HepG2 (cell line): ENCODE results near the gene STX4. TPM values are rescaled to one million over a fixed set of nuclear protein-coding genes. Genes with fewer than 3 reads are reported as not detected.

ENCODE experiments used
- ARNTL ChIP-seq: sonication (generic); formaldehyde crosslinking; IDR thresholded peaks from 2 replicates; pipeline ENCODE4 v1.4.0; 2020; ENCODE audit warnings: mild to moderate bottlenecking, missing genetic modification reagents
- FOXO1 ChIP-seq: sonication (generic); formaldehyde crosslinking; IDR thresholded peaks from 2 replicates; pipeline ENCODE4 v1.4.0; 2020; ENCODE audit warnings: missing genetic modification reagents
- HDAC2 ChIP-seq: sonication (generic); formaldehyde crosslinking; IDR thresholded peaks from 2 replicates; pipeline ENCODE4 v1.4.0; 2020; ENCODE audit warnings: missing genetic modification reagents
- HDAC6 ChIP-seq: fragments of 200-600 bp; sonication (generic); IDR thresholded peaks from 2 replicates; pipeline ENCODE4 v1.7.0; 2017; ENCODE audit warnings: mild to moderate bottlenecking, antibody characterized with exemption, low read length, low read depth
- HMGA1 ChIP-seq: sonication (generic); formaldehyde crosslinking; conservative IDR thresholded peaks from 2 replicates; pipeline ENCODE4 v1.4.0; 2020; ENCODE audit warnings: missing genetic modification reagents
- HMGXB3 ChIP-seq: sonication (generic); formaldehyde crosslinking; IDR thresholded peaks from 2 replicates; pipeline ENCODE4 v1.4.0; 2020; ENCODE audit warnings: missing genetic modification reagents, borderline replicate concordance
- MAF1 ChIP-seq: sonication (generic); formaldehyde crosslinking; IDR thresholded peaks from 2 replicates; pipeline ENCODE4 v1.5.0; 2020; ENCODE audit warnings: missing genetic modification reagents, borderline replicate concordance
- NAIF1 ChIP-seq: sonication (generic); formaldehyde crosslinking; IDR thresholded peaks from 2 replicates; pipeline ENCODE4 v1.5.0; 2020; ENCODE audit warnings: mild to moderate bottlenecking, missing genetic modification reagents, borderline replicate concordance
- SP5 ChIP-seq: IDR thresholded peaks from 2 replicates; pipeline ENCODE4 v1.6.1; 2016; ENCODE audit warnings: low read depth, borderline replicate concordance
- SRSF1 ChIP-seq: fragments of 200-400 bp; formaldehyde crosslinking; optimal IDR thresholded peaks from 2 replicates; pipeline ENCODE3; 2017; ENCODE audit warnings: mild to moderate bottlenecking, low read depth, low read length, moderate library complexity
- ZBTB39 ChIP-seq: sonication (generic); formaldehyde crosslinking; IDR thresholded peaks from 2 replicates; pipeline ENCODE4 v1.5.0; 2020; ENCODE audit warnings: missing genetic modification reagents
- ZFX ChIP-seq: sonication (generic); formaldehyde crosslinking; IDR thresholded peaks from 2 replicates; pipeline ENCODE4 v1.4.0; 2020; ENCODE audit warnings: mild to moderate bottlenecking, low read depth, missing genetic modification reagents, moderate library complexity
- ZNF17 ChIP-seq: sonication (generic); formaldehyde crosslinking; IDR thresholded peaks from 2 replicates; pipeline ENCODE4 v1.5.0; 2020; ENCODE audit warnings: mild to moderate bottlenecking, missing genetic modification reagents
- ZNF274 ChIP-seq: sonication (generic); formaldehyde crosslinking; IDR thresholded peaks from 2 replicates; pipeline ENCODE4 v1.5.1; 2020; ENCODE audit warnings: mild to moderate bottlenecking, missing genetic modification reagents
- ZNF674 ChIP-seq: sonication (generic); formaldehyde crosslinking; IDR thresholded peaks from 2 replicates; pipeline ENCODE4 v1.5.0; 2020; ENCODE audit warnings: low read depth, mild to moderate bottlenecking, missing genetic modification reagents
- ZSCAN21 ChIP-seq: sonication (generic); formaldehyde crosslinking; IDR thresholded peaks from 2 replicates; pipeline ENCODE4 v1.8.0; 2022; ENCODE audit warnings: mild to moderate bottlenecking, missing genetic modification reagents, moderate library complexity, borderline replicate concordance
- polyA plus RNA-seq, 8 experiments: library from polyadenylated mRNA; depleted of rRNA in 3 of 8; stranded (reverse) in 7 of 8; unstranded in 1 of 8; fragments of >200 nt; fragmentation: Illumina TruSeq in 4 of 8; extraction: Trizol in 4 of 8; gene quantifications; 2 replicates each; pipeline versions ENCODE4 v1.2.1 to v1.2.3, GENCODE V29; 2011 to 2016; ENCODE audit warnings: low read depth in 4 of 8, missing spikeins in 1 of 8, mixed read lengths in 1 of 8; ENCODE audit not compliant: insufficient read depth in 1 of 8
- total RNA-seq, 5 experiments: library from RNA; depleted of rRNA; stranded (reverse); fragments of >200 nt; fragmentation: Illumina TruSeq; extraction: Trizol; gene quantifications; 2 replicates each; pipeline ENCODE4 v1.2.3, GENCODE V29; 2016; ENCODE audit warnings: low read depth in 1 of 5
- TF ChIP-seq, protein P1 (sequence below): sonication (generic); formaldehyde crosslinking; conservative IDR thresholded peaks from 2 replicates; pipeline ENCODE4 v1.8.0; 2022; ENCODE audit warnings: mild to moderate bottlenecking, moderate library complexity, missing genetic modification reagents
- TF ChIP-seq, protein P2 (sequence below): sonication (generic); formaldehyde crosslinking; IDR thresholded peaks from 2 replicates; pipeline ENCODE4 v1.8.1; 2023; ENCODE audit warnings: missing genetic modification reagents, mild to moderate bottlenecking, borderline replicate concordance

STX4 gene
- total and polyA plus RNA-seq, 2 of the 13 experiments (the other 11 are each of a cell fraction or from before 2014, with no cell fraction given): 29.2 to 34.6 TPM

- TF ChIP-seq, protein P1, sequence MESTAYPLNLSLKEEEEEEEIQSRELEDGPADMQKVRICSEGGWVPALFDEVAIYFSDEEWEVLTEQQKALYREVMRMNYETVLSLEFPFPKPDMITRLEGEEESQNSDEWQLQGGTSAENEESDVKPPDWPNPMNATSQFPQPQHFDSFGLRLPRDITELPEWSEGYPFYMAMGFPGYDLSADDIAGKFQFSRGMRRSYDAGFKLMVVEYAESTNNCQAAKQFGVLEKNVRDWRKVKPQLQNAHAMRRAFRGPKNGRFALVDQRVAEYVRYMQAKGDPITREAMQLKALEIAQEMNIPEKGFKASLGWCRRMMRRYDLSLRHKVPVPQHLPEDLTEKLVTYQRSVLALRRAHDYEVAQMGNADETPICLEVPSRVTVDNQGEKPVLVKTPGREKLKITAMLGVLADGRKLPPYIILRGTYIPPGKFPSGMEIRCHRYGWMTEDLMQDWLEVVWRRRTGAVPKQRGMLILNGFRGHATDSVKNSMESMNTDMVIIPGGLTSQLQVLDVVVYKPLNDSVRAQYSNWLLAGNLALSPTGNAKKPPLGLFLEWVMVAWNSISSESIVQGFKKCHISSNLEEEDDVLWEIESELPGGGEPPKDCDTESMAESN (CRISPR knock-in tag): peak; percentile 78; the same call in 1 of the 2 replicates
- TF ChIP-seq HDAC6 (no peak), HMGA1 (CRISPR knock-in tag) (no peak), ZSCAN21 (CRISPR knock-in tag) (peak; percentile 71), MAF1 (0 out of 2 replicates have a peak, but pooled peaks have one; percentile 7), ZNF17 (CRISPR knock-in tag) (no peak), HDAC2 (CRISPR knock-in tag) (no peak; the same call in 1 of the 2 replicates), HMGXB3 (CRISPR knock-in tag) (no peak; the same call in 1 of the 2 replicates), ZFX (CRISPR knock-in tag) (peak; percentile 94), ZNF274 (CRISPR knock-in tag) (peak; percentile 82), ZBTB39 (no peak), SRSF1 (peak; percentile 85), ARNTL (CRISPR knock-in tag) (peak; percentile 83; the same call in 1 of the 2 replicates), FOXO1 (CRISPR knock-in tag) (no peak), SP5 (CRISPR knock-in tag) (peak; percentile 2; the same call in 1 of the 2 replicates), ZNF674 (CRISPR knock-in tag) (no peak), NAIF1 (CRISPR knock-in tag) (no peak)
- TF ChIP-seq, protein P2, sequence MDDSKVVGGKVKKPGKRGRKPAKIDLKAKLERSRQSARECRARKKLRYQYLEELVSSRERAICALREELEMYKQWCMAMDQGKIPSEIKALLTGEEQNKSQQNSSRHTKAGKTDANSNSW (CRISPR knock-in tag): 0 out of 2 replicates have a peak, but pooled peaks have one; percentile 79
- TF ChIP-seq, all 625 proteins: peak for 303
Observed at GRCh38 chr16:30985401-30986128, 47.8 kb upstream of the STX4 start (continued).
